ENCODE data around the gene KCNK3. TPM values are rescaled to one million over a fixed set of nuclear protein-coding genes. Genes with fewer than 3 reads are reported as not detected.
A peak's percentile ranks its signal among the peaks of the same experiment; 100 is the strongest.

Gene KCNK3
- total and polyA plus RNA-seq, 10 of the 15 experiments (the other 5 are each of a cell fraction or from before 2014, with no cell fraction given), result 0.13 TPM; not detected in 9

GRCh38 chr2:26764078-26764887 is 71.8 kb downstream of the KCNK3 start, which contains the start of gene SLC35F6 (continued):
- TF ChIP-seq ZBTB11 (CRISPR knock-in tag; IDR thresholded peaks at IDR 0.05) (peak; percentile 66), RELA (IDR thresholded peaks at IDR 0.05; ENCODE audit: borderline replicate concordance, partially characterized antibody) (peak; percentile 33), PRDM15 (CRISPR knock-in tag; IDR thresholded peaks at IDR 0.05) (peak; percentile 78; the same call in 1 of the 2 replicates), CEBPB (IDR thresholded peaks at IDR 0.05; ENCODE audit: borderline replicate concordance in 1 of 2, low read depth in 2 of 2, low read length in 2 of 2) (no peak), EGR1 (IDR thresholded peaks at IDR 0.05; ENCODE audit: borderline replicate concordance in 1 of 2, low read depth in 2 of 2, low read length in 2 of 2) (peak in 1 of 2 experiments; percentile 50; a peak in 1 of 3 replicates), PML (IDR thresholded peaks at IDR 0.05; ENCODE audit: low read length) (no peak), MAX (IDR thresholded peaks at IDR 0.05; ENCODE audit: low read depth, low read length) (peak; percentile 87)
